Measurements from ENCODE around the gene DHFR. TPM values are rescaled to one million over a fixed set of nuclear protein-coding genes. Genes with fewer than 3 reads are reported as not detected.
"Not testable (repeated sequence)": the region's sequence is repeated elsewhere in the genome, so short reads cannot be mapped to it uniquely, and the experiment has no call there.

The DHFR gene
- total and polyA plus RNA-seq, 9 of the 15 experiments (the other 6 are each of a cell fraction or from before 2014, with no cell fraction given) = 45.6 to 176 (median 97.7) TPM

DNA sequence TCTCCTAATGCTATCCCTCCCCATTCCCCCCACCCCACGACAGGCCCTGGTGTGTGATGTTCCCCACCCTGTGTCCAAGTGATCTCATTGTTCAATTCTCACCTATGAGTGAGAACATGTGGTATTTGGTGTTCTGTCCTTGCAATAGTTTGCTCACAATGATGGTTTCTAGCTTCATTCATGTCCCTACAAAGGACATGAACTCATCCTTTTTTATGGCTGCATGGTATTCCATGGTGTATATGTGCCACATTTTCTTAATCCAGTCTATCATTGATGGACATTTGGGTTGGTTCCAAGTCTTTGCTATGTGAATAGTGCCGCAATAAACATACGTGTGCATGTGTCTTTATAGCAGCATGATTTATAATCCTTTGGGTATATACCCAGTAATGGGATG is 74.5 kb downstream of the DHFR start:
- ATAC-seq; intact Hi-C loops (cut with micrococcal nuclease); FAIRE-seq: not testable (repeated sequence)

DNA sequence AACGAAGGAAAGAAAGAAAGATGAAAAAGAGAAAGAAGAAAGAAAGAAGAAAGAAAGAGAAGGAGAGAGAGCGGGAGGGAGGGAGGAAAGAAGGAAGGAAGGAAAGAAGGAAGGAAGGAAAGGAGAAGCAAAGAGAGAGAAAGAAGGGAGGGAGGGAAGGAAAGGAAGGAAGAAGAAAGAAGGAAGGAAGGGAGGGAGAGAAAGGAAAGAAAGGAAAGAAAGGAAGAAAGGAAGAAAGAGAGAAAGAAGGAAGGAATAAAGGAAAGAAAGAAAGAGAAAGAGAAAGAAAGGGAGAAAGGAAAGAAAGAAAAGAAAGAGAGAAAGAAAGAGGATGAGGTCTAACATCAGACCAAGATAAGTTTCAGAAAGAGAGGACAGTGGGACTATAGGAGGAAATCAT is 75.7 kb downstream of the DHFR start:
- in situ Hi-C loops (cut with MboI) = no loop called here

More for the DNA sequence above, 74.5 kb downstream of the DHFR start:
- H3K4me1 ChIP-seq (replicated peaks in 1 of 2; ENCODE audit: control insufficient read depth in 2 of 2, insufficient read depth in 2 of 2, low read length in 2 of 2); H3K36me3 ChIP-seq (ENCODE audit: control insufficient read depth, insufficient read depth, low read length); H3K27ac ChIP-seq (ENCODE audit: extremely low read depth, low read depth, low read length); in situ Hi-C loops (cut with MboI); POLR2A ChIA-PET; DNase-seq (ENCODE audit: extremely low read depth in 1 of 4, low spot score in 3 of 4); BruUV-seq (replicated peaks); H3K79me2 ChIP-seq (ENCODE audit: control insufficient read depth, insufficient read depth, low read length); H3K9me3 ChIP-seq (replicated peaks; ENCODE audit: control insufficient read depth, insufficient read depth, low read depth, low read length); H3K4me2 ChIP-seq (ENCODE audit: insufficient read depth, low read length); H3K9ac ChIP-seq (ENCODE audit: insufficient read depth in 1 of 2, low read depth in 2 of 2, low read length in 2 of 2); H3K4me3 ChIP-seq; H2AFZ ChIP-seq (ENCODE audit: low read depth, low read length); H4K20me1 ChIP-seq (replicated peaks; ENCODE audit: control insufficient read depth, insufficient read depth, low read length); CTCF ChIA-PET (ENCODE audit: low intra/inter-chr PET ratio); H3K9me1 ChIP-seq (ENCODE audit: control insufficient read depth, insufficient read depth, low read length): not testable (repeated sequence)
- peaks cover 5 to 10% of the 10 kb centered on the region in 2 experiments; a peak in 3 of 5 replicates for H3K27me3 ChIP-seq (ENCODE audit: control insufficient read depth in 2 of 2, insufficient read depth in 2 of 2, low read length in 2 of 2)
- TF ChIP-seq ZNF146 (CRISPR knock-in tag; IDR thresholded peaks at IDR 0.05; ENCODE audit: unreplicated experiment) = peak; percentile 51
- WGBS (ENCODE audit: insufficient coverage, low coverage, missing lambda C conversion rate) = 0% methylated on average over 1 of the region's 3 CpGs

More for the DNA sequence above, 75.7 kb downstream of the DHFR start:
- FAIRE-seq (no peak), ATAC-seq (no peak), DNase-seq (ENCODE audit: extremely low read depth in 1 of 4, low spot score in 3 of 4) (no peak)
- POLR2A ChIA-PET = no interaction called here
- H3K4me1 ChIP-seq (replicated peaks in 1 of 2; ENCODE audit: control insufficient read depth in 2 of 2, insufficient read depth in 2 of 2, low read length in 2 of 2) = no peaks in the 10 kb centered on the region
- no peak overlapping the region for H3K9ac ChIP-seq (ENCODE audit: insufficient read depth in 1 of 2, low read depth in 2 of 2, low read length in 2 of 2)
- WGBS (ENCODE audit: insufficient coverage, low coverage, missing lambda C conversion rate) = 0% methylated on average over 2 of the region's 2 CpGs
- CTCF ChIA-PET (ENCODE audit: low intra/inter-chr PET ratio) = no interaction called here
- no peak overlapping the region for H2AFZ ChIP-seq (ENCODE audit: low read depth, low read length)
- H3K36me3 ChIP-seq (ENCODE audit: control insufficient read depth, insufficient read depth, low read length) = no peaks in the 10 kb centered on the region
- intact Hi-C loops (cut with micrococcal nuclease) = no loop called here
- no peak overlapping the region for H3K4me3 ChIP-seq
- peaks cover 11 to 12% of the 10 kb centered on the region in 2 experiments; a peak in 4 of 5 replicates for H3K27me3 ChIP-seq (ENCODE audit: control insufficient read depth in 2 of 2, insufficient read depth in 2 of 2, low read length in 2 of 2)
- TF ChIP-seq, protein P1, sequence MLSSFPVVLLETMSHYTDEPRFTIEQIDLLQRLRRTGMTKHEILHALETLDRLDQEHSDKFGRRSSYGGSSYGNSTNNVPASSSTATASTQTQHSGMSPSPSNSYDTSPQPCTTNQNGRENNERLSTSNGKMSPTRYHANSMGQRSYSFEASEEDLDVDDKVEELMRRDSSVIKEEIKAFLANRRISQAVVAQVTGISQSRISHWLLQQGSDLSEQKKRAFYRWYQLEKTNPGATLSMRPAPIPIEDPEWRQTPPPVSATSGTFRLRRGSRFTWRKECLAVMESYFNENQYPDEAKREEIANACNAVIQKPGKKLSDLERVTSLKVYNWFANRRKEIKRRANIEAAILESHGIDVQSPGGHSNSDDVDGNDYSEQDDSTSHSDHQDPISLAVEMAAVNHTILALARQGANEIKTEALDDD (IDR thresholded peaks at IDR 0.05) = no peak
- TF ChIP-seq, protein P2, sequence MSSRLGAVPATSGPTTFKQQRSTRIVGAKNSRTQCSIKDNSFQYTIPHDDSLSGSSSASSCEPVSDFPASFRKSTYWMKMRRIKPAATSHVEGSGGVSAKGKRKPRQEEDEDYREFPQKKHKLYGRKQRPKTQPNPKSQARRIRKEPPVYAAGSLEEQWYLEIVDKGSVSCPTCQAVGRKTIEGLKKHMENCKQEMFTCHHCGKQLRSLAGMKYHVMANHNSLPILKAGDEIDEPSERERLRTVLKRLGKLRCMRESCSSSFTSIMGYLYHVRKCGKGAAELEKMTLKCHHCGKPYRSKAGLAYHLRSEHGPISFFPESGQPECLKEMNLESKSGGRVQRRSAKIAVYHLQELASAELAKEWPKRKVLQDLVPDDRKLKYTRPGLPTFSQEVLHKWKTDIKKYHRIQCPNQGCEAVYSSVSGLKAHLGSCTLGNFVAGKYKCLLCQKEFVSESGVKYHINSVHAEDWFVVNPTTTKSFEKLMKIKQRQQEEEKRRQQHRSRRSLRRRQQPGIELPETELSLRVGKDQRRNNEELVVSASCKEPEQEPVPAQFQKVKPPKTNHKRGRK (tag; IDR thresholded peaks at IDR 0.05) = peak; percentile 93
- no peaks in the 10 kb centered on the region for H4K20me1 ChIP-seq (replicated peaks; ENCODE audit: control insufficient read depth, insufficient read depth, low read length)
- BruUV-seq (replicated peaks) = no TSS peak
- no peak overlapping the region for H3K27ac ChIP-seq (ENCODE audit: extremely low read depth, low read depth, low read length)
- no peaks in the 10 kb centered on the region for H3K79me2 ChIP-seq (ENCODE audit: control insufficient read depth, insufficient read depth, low read length)
- H3K9me3 ChIP-seq (replicated peaks; ENCODE audit: control insufficient read depth, insufficient read depth, low read depth, low read length) = no peaks in the 10 kb centered on the region
- no peaks in the 10 kb centered on the region for H3K9me1 ChIP-seq (ENCODE audit: control insufficient read depth, insufficient read depth, low read length)
- H3K4me2 ChIP-seq (ENCODE audit: insufficient read depth, low read length) = no peak overlapping the region
